K562 (cell line): Measurements from ENCODE around the gene DIP2C. TPM values are rescaled to one million over a fixed set of nuclear protein-coding genes. Genes with fewer than 3 reads are reported as not detected.

Experiments
- ATAC-seq: fragments of 200-7000 bp; cut with Tn5 transposase; 3 replicates; pipeline ENCODE4 v1.9.1; 2020; ENCODE audit warnings: moderate library complexity
- BruUV-seq: library from RNA; stranded (reverse); fragments of 400-500 nt; replicated peaks from 2 replicates; lab custom pipeline; 2021; lab: Mats Ljungman, UMichigan
- CTCF ChIA-PET: fragments of 300-600 bp; formaldehyde crosslinking; extraction: SDS; loops from one replicate; lab custom pipeline; 2021; ENCODE audit warnings: low intra/inter-chr PET ratio; lab: Yijun Ruan, JAX
- POLR2A ChIA-PET: fragments of 300-600, 350-650 bp; sonication (Branson Sonifier 250); formaldehyde crosslinking; extraction: SDS; loops from one replicate; lab custom pipeline; 2021; ENCODE audit warnings: antibody characterized with exemption, inconsistent platforms; lab: Yijun Ruan, JAX
- DNase-seq, 4 experiments: peaks; one replicate each; pipeline versions ENCODE4 v3.0.0 to v3.0.0-alpha.2; 2011 to 2018; ENCODE audit warnings: low spot score in 3 of 4, mixed read lengths in 3 of 4; ENCODE audit errors: extremely low read depth in 1 of 4
- FAIRE-seq: peaks from 2 replicates; lab custom pipeline; 2011; peaks lifted over from hg19 to GRCh38; lab: Jason Lieb, UNC
- H2AFZ ChIP-seq: 2 replicates; pipeline ENCODE4 v1.6.0; 2011; ENCODE audit warnings: low read depth, low read length, control low read depth, inconsistent platforms
- H3K27ac ChIP-seq: fragments of 200-600 bp; 3 replicates; pipeline ENCODE4 v1.8.0; 2011; ENCODE audit warnings: low read depth, mild to moderate bottlenecking, control low read depth, inconsistent platforms, low read length, moderate library complexity, mixed read lengths; ENCODE audit errors: extremely low read depth
- H3K27me3 ChIP-seq, 2 experiments: fragments of 300-600 bp in 1 of 2; 2 replicates in 1 of 2; 3 replicates in 1 of 2; pipeline versions ENCODE4 v1.6.0 to v1.8.0; 2011; ENCODE audit warnings: inconsistent platforms in 2 of 2, low read length in 2 of 2, mild to moderate bottlenecking in 1 of 2, mixed read lengths in 1 of 2, moderate library complexity in 1 of 2; ENCODE audit not compliant: control insufficient read depth in 2 of 2, insufficient read depth in 2 of 2
- H3K36me3 ChIP-seq: fragments of 300-600 bp; 3 replicates; pipeline ENCODE4 v1.8.0; 2011; ENCODE audit warnings: mild to moderate bottlenecking, low read length, inconsistent platforms; ENCODE audit not compliant: control insufficient read depth, insufficient read depth
- H3K4me1 ChIP-seq, 2 experiments: fragments of 200-600 bp in 1 of 2; replicated peaks in 1 of 2; 2 replicates in 1 of 2; 3 replicates in 1 of 2; pipeline versions ENCODE4 v1.5.1 to v1.8.0; 2011; ENCODE audit warnings: inconsistent platforms in 2 of 2, low read length in 2 of 2, mild to moderate bottlenecking in 1 of 2, mixed read lengths in 1 of 2, moderate library complexity in 1 of 2; ENCODE audit not compliant: control insufficient read depth in 2 of 2, insufficient read depth in 2 of 2
- H3K4me2 ChIP-seq: 2 replicates; pipeline ENCODE4 v1.6.1; 2011; ENCODE audit warnings: low read length, control low read depth, inconsistent platforms, mixed read lengths; ENCODE audit not compliant: insufficient read depth
- H3K4me3 ChIP-seq: fragments of 200-600 bp; sonication (generic), shearing (Covaris generic); 2 replicates; pipeline ENCODE4 v1.5.1; 2016; ENCODE audit warnings: control low read depth, inconsistent platforms
- H3K79me2 ChIP-seq: fragments of 200-600 bp; 3 replicates; pipeline ENCODE4 v1.8.0; 2011; ENCODE audit warnings: low read length, inconsistent platforms; ENCODE audit not compliant: control insufficient read depth, insufficient read depth
- H3K9ac ChIP-seq, 2 experiments: 2 replicates each; pipeline versions ENCODE4 v1.6.0 to v1.6.1; 2011; ENCODE audit warnings: low read depth in 2 of 2, low read length in 2 of 2, control low read depth in 1 of 2, inconsistent platforms in 1 of 2, mild to moderate bottlenecking in 1 of 2, mixed read lengths in 1 of 2; ENCODE audit not compliant: insufficient read depth in 1 of 2
- H3K9me1 ChIP-seq: one replicate; pipeline ENCODE4 v1.6.0; 2011; ENCODE audit warnings: inconsistent platforms, mild to moderate bottlenecking, low read length, moderate library complexity; ENCODE audit not compliant: control insufficient read depth, insufficient read depth
- H3K9me3 ChIP-seq: replicated peaks from 2 replicates; pipeline ENCODE4 v1.5.1; 2011; ENCODE audit warnings: low read depth, low read length, inconsistent platforms; ENCODE audit not compliant: control insufficient read depth, insufficient read depth
- H4K20me1 ChIP-seq: replicated peaks from 2 replicates; pipeline ENCODE4 v1.6.1; 2011; ENCODE audit warnings: low read length, inconsistent platforms, mixed read lengths; ENCODE audit not compliant: control insufficient read depth, insufficient read depth
- ELF2 ChIP-seq: fragments of 250-450 bp; sonication (Bioruptor Pico); IDR thresholded peaks from 2 replicates; pipeline ENCODE4 v1.5.0; 2021; ENCODE audit warnings: mild to moderate bottlenecking
- MYC ChIP-seq, 2 experiments: fragments of 250-450 bp in 1 of 2; sonication (Bioruptor Pico) in 1 of 2; IDR thresholded peaks; 2 replicates each; pipeline versions ENCODE4 v1.5.1 to v1.6.1; 2012 to 2021; ENCODE audit warnings: low read depth in 2 of 2, borderline replicate concordance in 1 of 2, improper control_type of control experiment in 1 of 2, low read length in 1 of 2, mild to moderate bottlenecking in 1 of 2, moderate library complexity in 1 of 2
- TSC22D4 ChIP-seq: fragments of 450-650 bp; IDR thresholded peaks from 2 replicates; pipeline ENCODE4 v1.6.1; 2016; ENCODE audit warnings: missing genetic modification characterization, missing biosample characterization, control low read depth
- ZFP36 ChIP-seq: fragments of 150-350 bp; IDR thresholded peaks from 2 replicates; pipeline ENCODE4 v1.6.1; 2018; ENCODE audit warnings: low read length, low read depth; ENCODE audit not compliant: partially characterized antibody
- WGBS: fragments of 100-300 bp; shearing (Covaris generic); methylation state at CpG from one replicate; pipeline ENCODE4 v1.1.6; 2016; ENCODE audit warnings: low coverage, mixed read lengths; ENCODE audit not compliant: insufficient coverage; ENCODE audit errors: missing lambda C conversion rate; 5-methylcytosine and 5-hydroxymethylcytosine counted together
- in situ Hi-C: fragments of 300-500 bp; cut with MboI; formaldehyde crosslinking; loops from 4 replicates; pipeline ENCODE4 v1.15.0; 2018; ENCODE audit warnings: inconsistent platforms, mixed read lengths
- intact Hi-C: fragments of 100-400 bp; cut with micrococcal nuclease; formaldehyde crosslinking; loops from 2 replicates; pipeline ENCODE4 v1.14.2; 2022
- polyA plus RNA-seq, 8 experiments: library from polyadenylated mRNA; depleted of rRNA in 4 of 8; stranded (reverse) in 5 of 8; unstranded in 3 of 8; fragments of >200 nt; fragmentation: Nextera tagmentation in 2 of 8; fragmentation: Illumina TruSeq in 1 of 8; extraction: Ambion mirVana in 2 of 8; extraction: Trizol in 1 of 8; gene quantifications; 2 replicates each; pipeline versions ENCODE4 v1.2.1 to v1.2.3, GENCODE V29; 2011 to 2014; ENCODE audit warnings: inconsistent platforms in 1 of 8, missing spikeins in 1 of 8
- total RNA-seq, 7 experiments: library from RNA; depleted of rRNA in 6 of 7; stranded (reverse); fragments of >200 nt in 6 of 7; fragmentation: Illumina TruSeq in 2 of 7; extraction: Trizol in 2 of 7; gene quantifications; 2 replicates each; pipeline versions ENCODE4 v1.2.1 to v1.2.3, GENCODE V29; 2011 to 2021; ENCODE audit warnings: low replicate concordance in 1 of 7
- TF ChIP-seq, protein P1 (sequence below): fragments of 250-450 bp; sonication (Bioruptor Pico); IDR thresholded peaks from 2 replicates; pipeline ENCODE4 v1.9.0; 2021; ENCODE audit warnings: mild to moderate bottlenecking, inconsistent platforms

DIP2C gene
- total and polyA plus RNA-seq, 9 of the 15 experiments (the other 6 are each of a cell fraction or from before 2014, with no cell fraction given) = 0.01 TPM; not detected in 8

- WGBS = 2% methylated on average over 4 of the region's 4 CpGs
- in situ Hi-C loops (no loop called here), intact Hi-C loops (no loop called here)
- FAIRE-seq (no peak), ATAC-seq (no peak), DNase-seq (no peak)
- Histone ChIP-seq H3K9me1 (no peaks in the 10 kb centered on the region), H2AFZ (no peak overlapping the region), H4K20me1 (no peaks in the 10 kb centered on the region), H3K36me3 (no peaks in the 10 kb centered on the region), H3K4me2 (no peak overlapping the region), H3K9me3 (no peaks in the 10 kb centered on the region), H3K4me3 (no peak overlapping the region), H3K9ac (no peak overlapping the region), H3K79me2 (no peaks in the 10 kb centered on the region), H3K27me3 (peaks cover 35 to 62% of the 10 kb centered on the region in 2 experiments), H3K27ac (no peak overlapping the region), H3K4me1 (no peaks in the 10 kb centered on the region; a peak in 1 of 5 replicates)
- BruUV-seq = no TSS peak
- no peak for TF ChIP-seq ZFP36
- TF ChIP-seq ELF2 = no peak
- no peak for TF ChIP-seq MYC (IDR thresholded peaks at IDR 0.05; ENCODE audit: low read depth, low read length)
- no peak for TF ChIP-seq MYC (CRISPR knock-in tag; IDR thresholded peaks at IDR 0.05; ENCODE audit: borderline replicate concordance, low read depth)
- no peak for TF ChIP-seq TSC22D4 (tag)
- TF ChIP-seq, protein P1, sequence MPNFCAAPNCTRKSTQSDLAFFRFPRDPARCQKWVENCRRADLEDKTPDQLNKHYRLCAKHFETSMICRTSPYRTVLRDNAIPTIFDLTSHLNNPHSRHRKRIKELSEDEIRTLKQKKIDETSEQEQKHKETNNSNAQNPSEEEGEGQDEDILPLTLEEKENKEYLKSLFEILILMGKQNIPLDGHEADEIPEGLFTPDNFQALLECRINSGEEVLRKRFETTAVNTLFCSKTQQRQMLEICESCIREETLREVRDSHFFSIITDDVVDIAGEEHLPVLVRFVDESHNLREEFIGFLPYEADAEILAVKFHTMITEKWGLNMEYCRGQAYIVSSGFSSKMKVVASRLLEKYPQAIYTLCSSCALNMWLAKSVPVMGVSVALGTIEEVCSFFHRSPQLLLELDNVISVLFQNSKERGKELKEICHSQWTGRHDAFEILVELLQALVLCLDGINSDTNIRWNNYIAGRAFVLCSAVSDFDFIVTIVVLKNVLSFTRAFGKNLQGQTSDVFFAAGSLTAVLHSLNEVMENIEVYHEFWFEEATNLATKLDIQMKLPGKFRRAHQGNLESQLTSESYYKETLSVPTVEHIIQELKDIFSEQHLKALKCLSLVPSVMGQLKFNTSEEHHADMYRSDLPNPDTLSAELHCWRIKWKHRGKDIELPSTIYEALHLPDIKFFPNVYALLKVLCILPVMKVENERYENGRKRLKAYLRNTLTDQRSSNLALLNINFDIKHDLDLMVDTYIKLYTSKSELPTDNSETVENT (CRISPR knock-in tag) = no peak
- ChIA-PET POLR2A (no interaction called here), CTCF (no interaction called here)
Measured at GRCh38 chr10:305034-305433, 384.4 kb downstream of the DIP2C start.
